SK-N-SH (cell line): Measurements from ENCODE around the gene GOLM1.

ENCODE experiments used
- CHD2 ChIP-seq: fragments of 150-350 bp; IDR thresholded peaks from 2 replicates; pipeline ENCODE4 v1.6.1; 2018; ENCODE audit warnings: low read length; ENCODE audit not compliant: partially characterized antibody
- CTCF ChIP-seq: fragments of 200-600 bp; sonication (generic); IDR thresholded peaks from 2 replicates; pipeline ENCODE4 v1.6.1; 2017; ENCODE audit warnings: antibody characterized with exemption, mild to moderate bottlenecking, moderate library complexity
- ELF1 ChIP-seq: IDR thresholded peaks from 2 replicates; pipeline ENCODE4 v1.4.0; 2012
- EP300 ChIP-seq, 2 experiments: IDR thresholded peaks; 2 replicates each; pipeline versions ENCODE4 v1.4.0 to v1.6.1; 2012; ENCODE audit warnings: borderline replicate concordance in 1 of 2, low read depth in 1 of 2, low read length in 1 of 2
- FOXM1 ChIP-seq: IDR thresholded peaks from 2 replicates; pipeline ENCODE4 v1.4.0; 2012; ENCODE audit warnings: low read depth, mild to moderate bottlenecking
- GABPA ChIP-seq: IDR thresholded peaks from 2 replicates; pipeline ENCODE4 v1.4.0; 2012; ENCODE audit warnings: low read depth, mild to moderate bottlenecking
- MAX ChIP-seq: IDR thresholded peaks from 2 replicates; pipeline ENCODE4 v1.4.0; 2012; ENCODE audit warnings: low read depth
- MEF2A ChIP-seq: IDR thresholded peaks from 2 replicates; pipeline ENCODE4 v1.4.0; 2012; ENCODE audit warnings: low read depth, borderline replicate concordance
- POLR2AphosphoS5 ChIP-seq: IDR thresholded peaks from 2 replicates; pipeline ENCODE4 v1.6.1; 2012; ENCODE audit warnings: low read depth, low read length
- REST ChIP-seq: IDR thresholded peaks from 2 replicates; pipeline ENCODE4 v1.6.1; 2012; ENCODE audit warnings: mild to moderate bottlenecking, low read depth, low read length, moderate library complexity
- USF2 ChIP-seq: fragments of 150-350 bp; IDR thresholded peaks from 2 replicates; pipeline ENCODE4 v1.6.1; 2017; ENCODE audit warnings: antibody characterized with exemption, low read length, low read depth, borderline replicate concordance

- TF ChIP-seq USF2 (no peak), GABPA (no peak), EP300 (IDR thresholded peaks at IDR 0.05; ENCODE audit: borderline replicate concordance in 1 of 2, low read depth in 1 of 2, low read length in 1 of 2) (no peak), FOXM1 (no peak), CTCF (no peak), CHD2 (no peak), MEF2A (no peak), POLR2AphosphoS5 (no peak), MAX (no peak), ELF1 (no peak), REST (no peak)
These were observed 16.5 kb upstream of the GOLM1 start for GRCh38 chr9:86115886-86116285.
